Transverse colon (tissue), 4 donors: Measurements from ENCODE around the gene SERF1A.
"Not testable (repeated sequence)": the region's sequence is repeated elsewhere in the genome, so short reads cannot be mapped to it uniquely, and the experiment has no call there.

Experiments used
- EP300 ChIP-seq: sonication (generic); formaldehyde crosslinking; IDR thresholded peaks from one replicate; pipeline ENCODE4 v1.6.1; 2017; ENCODE audit warnings: antibody characterized with exemption, low read depth
- POLR2AphosphoS5 ChIP-seq, 3 donors: sonication (generic); formaldehyde crosslinking; IDR thresholded peaks; one replicate each; pipeline ENCODE4 v1.6.1; 2016; ENCODE audit warnings: antibody characterized with exemption in 3 of 3
- TF ChIP-seq, protein P1 (sequence below), 5 experiments: fragments of 200-600 bp in 3 of 5; fragments of 450-650 bp in 2 of 5; sonication (generic) in 3 of 5; IDR thresholded peaks; 1 replicate in 2 of 5; 2 replicates in 3 of 5; pipeline ENCODE4 v1.5.1; 2016 to 2017; ENCODE audit warnings: antibody characterized with exemption in 5 of 5, inconsistent platforms in 3 of 5, mild to moderate bottlenecking in 2 of 5, moderate library complexity in 1 of 5

DNA sequence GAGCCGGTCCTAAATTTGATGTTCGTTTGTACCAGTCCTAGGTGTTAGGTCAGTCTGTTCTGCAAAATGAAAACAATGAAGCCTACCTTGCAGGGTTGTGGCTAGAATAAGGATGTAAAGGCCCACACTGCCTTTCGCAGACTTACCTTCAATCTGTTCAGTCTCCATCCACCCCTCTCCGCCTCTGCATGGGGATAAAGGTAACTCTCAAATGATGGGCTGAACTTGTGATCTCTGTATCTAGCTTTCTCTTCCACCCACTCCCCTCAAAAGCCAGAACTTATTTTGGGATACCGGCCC is 753 bp downstream of the SERF1A start:
- TF ChIP-seq, protein P1, sequence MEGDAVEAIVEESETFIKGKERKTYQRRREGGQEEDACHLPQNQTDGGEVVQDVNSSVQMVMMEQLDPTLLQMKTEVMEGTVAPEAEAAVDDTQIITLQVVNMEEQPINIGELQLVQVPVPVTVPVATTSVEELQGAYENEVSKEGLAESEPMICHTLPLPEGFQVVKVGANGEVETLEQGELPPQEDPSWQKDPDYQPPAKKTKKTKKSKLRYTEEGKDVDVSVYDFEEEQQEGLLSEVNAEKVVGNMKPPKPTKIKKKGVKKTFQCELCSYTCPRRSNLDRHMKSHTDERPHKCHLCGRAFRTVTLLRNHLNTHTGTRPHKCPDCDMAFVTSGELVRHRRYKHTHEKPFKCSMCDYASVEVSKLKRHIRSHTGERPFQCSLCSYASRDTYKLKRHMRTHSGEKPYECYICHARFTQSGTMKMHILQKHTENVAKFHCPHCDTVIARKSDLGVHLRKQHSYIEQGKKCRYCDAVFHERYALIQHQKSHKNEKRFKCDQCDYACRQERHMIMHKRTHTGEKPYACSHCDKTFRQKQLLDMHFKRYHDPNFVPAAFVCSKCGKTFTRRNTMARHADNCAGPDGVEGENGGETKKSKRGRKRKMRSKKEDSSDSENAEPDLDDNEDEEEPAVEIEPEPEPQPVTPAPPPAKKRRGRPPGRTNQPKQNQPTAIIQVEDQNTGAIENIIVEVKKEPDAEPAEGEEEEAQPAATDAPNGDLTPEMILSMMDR (IDR thresholded peaks at IDR 0.05): not testable (repeated sequence)
- TF ChIP-seq POLR2AphosphoS5 (IDR thresholded peaks at IDR 0.05); EP300: not testable (repeated sequence)
